Stomach (tissue), 4 donors: Measurements from ENCODE around the gene BTNL8.

Experiments
- CTCF ChIP-seq, 7 experiments: fragments of 450-650 bp in 4 of 7; fragments of 200-600 bp in 3 of 7; sonication (generic) in 3 of 7; IDR thresholded peaks; one replicate each; pipeline ENCODE4 v1.5.1; 2016 to 2019; ENCODE audit warnings: antibody characterized with exemption in 7 of 7, control low read depth in 2 of 7, mild to moderate bottlenecking in 1 of 7
- POLR2A ChIP-seq, 4 donors: fragments of 450-650 bp; IDR thresholded peaks; one replicate each; pipeline ENCODE4 v1.6.1; 2016; ENCODE audit warnings: antibody characterized with exemption in 4 of 4, control low read depth in 2 of 4, mild to moderate bottlenecking in 1 of 4, moderate library complexity in 1 of 4
- POLR2AphosphoS5 ChIP-seq, 3 donors: sonication (generic); formaldehyde crosslinking; IDR thresholded peaks; one replicate each; pipeline ENCODE4 v1.6.1; 2016; ENCODE audit warnings: antibody characterized with exemption in 3 of 3

- TF ChIP-seq CTCF (IDR thresholded peaks at IDR 0.05) = peak in 2 of 7 experiments; percentile 8 to 26
- TF ChIP-seq POLR2A (IDR thresholded peaks at IDR 0.05) = no peak
- TF ChIP-seq POLR2AphosphoS5 (IDR thresholded peaks at IDR 0.05) = peak in 2 of 3 donors; percentile 67 to 76
Measured at GRCh38 chr5:180860887-180861822, 37.8 kb upstream of the BTNL8 start, which contains the start of gene ZFP62.
